Ishikawa (cell line): ENCODE data around the gene BORCS6.

Source experiments
- CEBPB ChIP-seq: IDR thresholded peaks from 2 replicates; pipeline ENCODE4 v1.6.1; 2012
- EP300 ChIP-seq: IDR thresholded peaks from 2 replicates; pipeline ENCODE4 v1.6.1; 2012; ENCODE audit warnings: borderline replicate concordance
- FOXM1 ChIP-seq: IDR thresholded peaks from 2 replicates; pipeline ENCODE4 v1.6.1; 2012; ENCODE audit warnings: low read depth, borderline replicate concordance
- RAD21 ChIP-seq: IDR thresholded peaks from 2 replicates; pipeline ENCODE4 v1.6.1; 2012; ENCODE audit warnings: low read depth
- YY1 ChIP-seq: IDR thresholded peaks from 2 replicates; pipeline ENCODE4 v1.6.1; 2012; ENCODE audit warnings: low read depth

- TF ChIP-seq RAD21 (no peak), FOXM1 (no peak), EP300 (no peak), YY1 (no peak), CEBPB (no peak)
Measured at GRCh38 chr17:8192070-8192815, 2.3 kb upstream of the BORCS6 start.
